PC-9 (cell line): ENCODE measurements around the gene FBXO28. TPM values are rescaled to one million over a fixed set of nuclear protein-coding genes. Genes with fewer than 3 reads are reported as not detected.

ENCODE experiments used
- BruUV-seq: library from RNA; stranded (reverse); fragments of 400-500 nt; replicated peaks from 2 replicates; lab custom pipeline; 2021; lab: Mats Ljungman, UMichigan
- CTCF ChIA-PET: fragments of 300-600 bp; sonication (Branson Sonifier 250); formaldehyde crosslinking; loops from one replicate; lab custom pipeline; 2022; ENCODE audit warnings: antibody characterized with exemption; lab: Charles Lee
- POLR2A ChIA-PET: fragments of 300-600 bp; sonication (Branson Sonifier 250); formaldehyde crosslinking; loops from one replicate; lab custom pipeline; 2022; ENCODE audit warnings: antibody characterized with exemption; ENCODE audit not compliant: unreplicated experiment; lab: Charles Lee
- DNase-seq, 2 experiments: peaks; one replicate each; pipeline versions ENCODE4 v3.0.0 to v3.0.0-alpha.2; 2015 to 2022; ENCODE audit warnings: mixed read lengths in 1 of 2
- H2AFZ ChIP-seq: fragments of 200-600 bp; sonication (generic); 2 replicates; pipeline ENCODE4 v1.8.1; 2017; ENCODE audit warnings: antibody characterized with exemption
- H3F3A ChIP-seq: fragments of 200-600 bp; sonication (generic); 2 replicates; pipeline ENCODE4 v1.8.1; 2017; ENCODE audit warnings: antibody characterized with exemption, mild to moderate bottlenecking, low read depth; ENCODE audit not compliant: insufficient read depth
- H3K27ac ChIP-seq: fragments of 200-600 bp; sonication (generic); 2 replicates; pipeline ENCODE4 v1.6.1; 2016; ENCODE audit warnings: mixed run types
- H3K27me3 ChIP-seq: fragments of 200-600 bp; sonication (generic); 2 replicates; pipeline ENCODE4 v1.6.1; 2016; ENCODE audit warnings: low read depth, mixed run types; ENCODE audit not compliant: insufficient read depth
- H3K36me3 ChIP-seq: fragments of 200-600 bp; sonication (generic); 2 replicates; pipeline ENCODE4 v1.6.1; 2016; ENCODE audit warnings: low read depth, mixed run types
- H3K4me1 ChIP-seq: fragments of 200-600 bp; sonication (generic); replicated peaks from 2 replicates; pipeline ENCODE4 v1.6.1; 2016; ENCODE audit warnings: mixed run types; ENCODE audit not compliant: insufficient read depth
- H3K4me2 ChIP-seq: fragments of 200-600 bp; sonication (generic); 2 replicates; pipeline ENCODE4 v1.6.1; 2017; ENCODE audit warnings: mixed run types
- H3K4me3 ChIP-seq: fragments of 200-600 bp; sonication (generic); 2 replicates; pipeline ENCODE4 v1.6.1; 2016; ENCODE audit warnings: mixed run types
- H3K79me2 ChIP-seq: fragments of 200-600 bp; sonication (generic); 2 replicates; pipeline ENCODE4 v1.6.1; 2017; ENCODE audit warnings: low read depth, mixed run types
- H3K9me2 ChIP-seq: fragments of 200-600 bp; sonication (generic); 2 replicates; pipeline ENCODE4 v1.8.1; 2017; ENCODE audit warnings: mild to moderate bottlenecking; ENCODE audit not compliant: insufficient read depth
- H3K9me3 ChIP-seq: fragments of 200-600 bp; sonication (generic); 2 replicates; pipeline ENCODE4 v1.8.1; 2016; ENCODE audit warnings: low read depth; ENCODE audit not compliant: insufficient read depth
- H4K20me1 ChIP-seq: fragments of 200-600 bp; sonication (generic); 2 replicates; pipeline ENCODE4 v1.8.1; 2017; ENCODE audit not compliant: insufficient read depth
- EZH2 ChIP-seq: fragments of 200-600 bp; sonication (generic); IDR thresholded peaks from 2 replicates; pipeline ENCODE4 v1.8.0; 2017; ENCODE audit warnings: antibody characterized with exemption, low read depth
- intact Hi-C: fragments of 100-400 bp; cut with micrococcal nuclease; formaldehyde crosslinking; loops from one replicate; pipeline ENCODE4 v1.10.0; 2022; ENCODE audit not compliant: unreplicated experiment
- total RNA-seq: library from RNA; stranded (reverse); gene quantifications from 2 replicates; pipeline ENCODE4 v1.2.3, GENCODE V29; 2021
- TF ChIP-seq, protein P1 (sequence below): fragments of 200-600 bp; sonication (generic); conservative IDR thresholded peaks from 2 replicates; pipeline ENCODE4 v1.6.1; 2017; ENCODE audit warnings: mixed run types, antibody characterized with exemption, mild to moderate bottlenecking, moderate library complexity

Gene FBXO28
- total RNA-seq, 1 experiment from 2014 or later, result 48.1 TPM

DNA sequence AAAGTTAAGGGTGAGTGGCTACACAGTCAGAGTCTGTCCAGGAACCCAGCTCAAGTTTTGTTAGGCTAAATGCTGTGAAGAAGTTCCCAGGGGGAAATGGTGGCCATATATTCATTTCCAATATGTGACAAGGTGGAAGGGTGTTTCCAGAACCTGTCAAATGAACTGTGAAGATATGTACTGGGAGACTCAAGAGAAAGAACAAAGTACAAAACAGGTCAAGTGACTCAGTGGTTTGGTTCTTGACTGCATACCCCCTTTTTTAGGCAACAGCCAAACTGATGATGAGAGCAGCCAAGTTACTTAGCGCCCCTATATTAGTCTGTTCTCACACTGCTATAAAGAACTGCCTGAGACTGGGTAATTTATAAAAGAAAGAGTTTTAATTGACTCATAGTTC, 18.6 kb upstream of the FBXO28 start:
- H3K27ac ChIP-seq, result no peak overlapping the region
- ChIA-PET CTCF (interaction anchor here (0.6 kb wide), 1 partner anchor 397 kb away, joined by 3 read pairs; no protein-coding TSS in a partner anchor), POLR2A (no interaction called here)
- H3K4me2 ChIP-seq, result no peak overlapping the region
- H3K9me3 ChIP-seq, result no peaks in the 10 kb centered on the region
- H3K9me2 ChIP-seq, result no peaks in the 10 kb centered on the region
- no TSS peak for BruUV-seq
- no peaks in the 10 kb centered on the region for H3K36me3 ChIP-seq
- no peak overlapping the region for H3K4me3 ChIP-seq
- H4K20me1 ChIP-seq, result no peaks in the 10 kb centered on the region
- H3K79me2 ChIP-seq, result no peaks in the 10 kb centered on the region
- intact Hi-C loops, result no loop called here
- H3K27me3 ChIP-seq, result no peaks in the 10 kb centered on the region
- H3K4me1 ChIP-seq, result no peaks in the 10 kb centered on the region
- TF ChIP-seq, protein P1, sequence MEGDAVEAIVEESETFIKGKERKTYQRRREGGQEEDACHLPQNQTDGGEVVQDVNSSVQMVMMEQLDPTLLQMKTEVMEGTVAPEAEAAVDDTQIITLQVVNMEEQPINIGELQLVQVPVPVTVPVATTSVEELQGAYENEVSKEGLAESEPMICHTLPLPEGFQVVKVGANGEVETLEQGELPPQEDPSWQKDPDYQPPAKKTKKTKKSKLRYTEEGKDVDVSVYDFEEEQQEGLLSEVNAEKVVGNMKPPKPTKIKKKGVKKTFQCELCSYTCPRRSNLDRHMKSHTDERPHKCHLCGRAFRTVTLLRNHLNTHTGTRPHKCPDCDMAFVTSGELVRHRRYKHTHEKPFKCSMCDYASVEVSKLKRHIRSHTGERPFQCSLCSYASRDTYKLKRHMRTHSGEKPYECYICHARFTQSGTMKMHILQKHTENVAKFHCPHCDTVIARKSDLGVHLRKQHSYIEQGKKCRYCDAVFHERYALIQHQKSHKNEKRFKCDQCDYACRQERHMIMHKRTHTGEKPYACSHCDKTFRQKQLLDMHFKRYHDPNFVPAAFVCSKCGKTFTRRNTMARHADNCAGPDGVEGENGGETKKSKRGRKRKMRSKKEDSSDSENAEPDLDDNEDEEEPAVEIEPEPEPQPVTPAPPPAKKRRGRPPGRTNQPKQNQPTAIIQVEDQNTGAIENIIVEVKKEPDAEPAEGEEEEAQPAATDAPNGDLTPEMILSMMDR, result no peak
- TF ChIP-seq EZH2, result no peak
- DNase-seq, result no peak
- H2AFZ ChIP-seq, result no peak overlapping the region
- H3F3A ChIP-seq, result no peaks in the 10 kb centered on the region

DNA sequence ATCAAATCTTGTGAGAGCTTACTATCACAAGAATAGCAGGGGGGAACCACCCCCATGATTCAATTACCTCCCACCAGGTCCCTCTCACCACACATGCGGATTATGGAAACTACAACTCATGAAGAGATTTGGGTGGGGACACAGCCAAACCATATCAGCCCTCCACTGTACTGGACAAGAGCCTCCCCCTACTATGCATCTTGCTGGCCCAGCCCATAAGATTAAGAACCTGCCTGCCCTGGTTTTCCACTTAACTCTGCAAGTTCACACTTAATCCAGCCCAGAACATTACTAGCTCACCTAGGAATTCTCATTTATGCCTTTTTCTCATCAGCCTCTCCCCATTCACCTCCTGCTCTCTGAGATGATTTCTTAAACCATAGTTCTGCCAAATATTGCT, 18.0 kb upstream of the FBXO28 start:
- no TSS peak for BruUV-seq
- TF ChIP-seq EZH2, result no peak
- TF ChIP-seq, protein P1, result no peak
- Histone ChIP-seq H4K20me1 (no peaks in the 10 kb centered on the region), H3K9me3 (no peaks in the 10 kb centered on the region), H2AFZ (no peak overlapping the region), H3K4me3 (no peak overlapping the region), H3K4me1 (no peaks in the 10 kb centered on the region), H3K27ac (no peak overlapping the region), H3K79me2 (no peaks in the 10 kb centered on the region), H3F3A (no peaks in the 10 kb centered on the region), H3K36me3 (no peaks in the 10 kb centered on the region), H3K9me2 (no peaks in the 10 kb centered on the region), H3K4me2 (no peak overlapping the region), H3K27me3 (no peaks in the 10 kb centered on the region)
- ChIA-PET CTCF (no interaction called here), POLR2A (no interaction called here)
- intact Hi-C loops, result no loop called here
- no peak for DNase-seq

DNA sequence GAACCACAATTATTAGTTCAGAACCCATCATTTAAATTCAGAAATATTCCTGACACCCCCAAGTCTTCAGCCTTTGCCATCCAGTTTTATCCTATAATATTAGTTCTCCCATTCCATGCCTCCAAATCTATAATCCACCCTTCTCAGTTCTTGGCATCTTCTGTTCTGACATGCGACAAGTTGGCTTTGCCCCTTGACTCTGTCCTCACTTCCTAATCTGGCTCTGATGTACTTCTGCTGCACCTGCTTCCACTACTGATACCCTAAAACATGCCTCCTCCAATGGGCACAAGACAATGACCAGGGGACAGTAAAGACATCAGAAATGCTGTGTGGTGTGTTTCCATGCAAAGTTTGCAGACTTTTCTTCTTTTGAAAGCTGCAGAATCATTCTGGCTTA, 17.1 kb upstream of the FBXO28 start:
- Histone ChIP-seq H3K9me2 (no peaks in the 10 kb centered on the region), H3K4me2 (no peak overlapping the region), H3K79me2 (no peaks in the 10 kb centered on the region), H2AFZ (no peak overlapping the region), H3K4me3 (no peak overlapping the region), H4K20me1 (no peaks in the 10 kb centered on the region), H3K27me3 (no peaks in the 10 kb centered on the region), H3K9me3 (no peaks in the 10 kb centered on the region), H3K36me3 (no peaks in the 10 kb centered on the region), H3F3A (no peaks in the 10 kb centered on the region), H3K27ac (no peak overlapping the region), H3K4me1 (no peaks in the 10 kb centered on the region)
- intact Hi-C loops, result no loop called here
- no peak for DNase-seq
- ChIA-PET POLR2A (interaction anchor here (0.6 kb wide), 1 partner anchor 277 kb away, joined by 4 read pairs; no protein-coding TSS in a partner anchor), CTCF (no interaction called here)
- no TSS peak for BruUV-seq
- TF ChIP-seq, protein P1, result no peak
- no peak for TF ChIP-seq EZH2
